Subcutaneous adipose tissue (tissue), 4 donors: Measurements from ENCODE around the gene RNF144A. TPM values are rescaled to one million over a fixed set of nuclear protein-coding genes. Genes with fewer than 3 reads are reported as not detected.

Experiments used
- total RNA-seq, 4 donors: library from RNA; depleted of rRNA; stranded (reverse); fragments of >200 nt; gene quantifications; one replicate each; pipeline ENCODE4 v1.1.0, GENCODE V29; 2016
- TF ChIP-seq, protein P1 (sequence below): fragments of 450-650 bp; IDR thresholded peaks from one replicate; pipeline ENCODE4 v1.5.1; 2016; ENCODE audit warnings: low read depth, mild to moderate bottlenecking, control low read depth, antibody characterized with exemption, moderate library complexity

The RNF144A gene
- total RNA-seq, 4 donors from 2014 or later = 12.2 to 45.8 (median 32.6) TPM

DNA sequence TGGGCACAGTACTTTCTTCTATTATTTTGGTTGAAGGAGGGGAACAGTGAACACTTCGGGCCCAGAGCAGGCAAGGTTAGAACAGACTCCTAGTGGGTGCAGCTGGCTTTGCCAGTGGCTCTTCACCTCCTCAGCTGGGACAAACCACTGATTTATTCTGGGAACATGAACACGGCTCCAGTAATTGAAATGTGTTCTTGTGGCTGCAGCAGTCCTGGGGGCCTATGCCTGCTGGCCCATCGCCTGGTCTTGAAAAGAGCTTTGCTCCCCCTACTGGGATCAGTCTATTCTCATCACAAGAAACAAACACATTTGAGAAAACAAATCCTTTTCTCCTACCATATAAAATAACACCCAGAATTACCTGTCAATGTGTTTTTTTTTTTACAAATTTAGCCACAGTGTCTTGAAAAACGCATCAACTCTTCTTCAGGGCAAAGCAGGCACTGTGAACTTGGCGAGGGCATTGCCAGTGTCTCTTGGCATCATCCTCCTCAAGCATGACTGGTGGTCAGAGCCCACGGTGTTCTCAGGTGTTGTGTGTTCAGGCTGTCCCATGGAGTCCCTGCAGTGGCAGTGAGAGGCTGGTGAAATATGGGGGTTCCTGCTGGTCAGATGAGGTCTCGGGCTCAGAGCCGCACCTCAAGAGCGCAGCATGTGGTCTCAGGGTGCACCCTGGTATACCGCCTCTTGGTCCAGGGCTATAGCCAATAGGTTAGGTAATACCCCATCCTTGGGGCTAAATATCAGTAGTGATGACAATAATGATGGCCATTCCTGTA lies 51.3 kb downstream of the RNF144A start:
- TF ChIP-seq, protein P1, sequence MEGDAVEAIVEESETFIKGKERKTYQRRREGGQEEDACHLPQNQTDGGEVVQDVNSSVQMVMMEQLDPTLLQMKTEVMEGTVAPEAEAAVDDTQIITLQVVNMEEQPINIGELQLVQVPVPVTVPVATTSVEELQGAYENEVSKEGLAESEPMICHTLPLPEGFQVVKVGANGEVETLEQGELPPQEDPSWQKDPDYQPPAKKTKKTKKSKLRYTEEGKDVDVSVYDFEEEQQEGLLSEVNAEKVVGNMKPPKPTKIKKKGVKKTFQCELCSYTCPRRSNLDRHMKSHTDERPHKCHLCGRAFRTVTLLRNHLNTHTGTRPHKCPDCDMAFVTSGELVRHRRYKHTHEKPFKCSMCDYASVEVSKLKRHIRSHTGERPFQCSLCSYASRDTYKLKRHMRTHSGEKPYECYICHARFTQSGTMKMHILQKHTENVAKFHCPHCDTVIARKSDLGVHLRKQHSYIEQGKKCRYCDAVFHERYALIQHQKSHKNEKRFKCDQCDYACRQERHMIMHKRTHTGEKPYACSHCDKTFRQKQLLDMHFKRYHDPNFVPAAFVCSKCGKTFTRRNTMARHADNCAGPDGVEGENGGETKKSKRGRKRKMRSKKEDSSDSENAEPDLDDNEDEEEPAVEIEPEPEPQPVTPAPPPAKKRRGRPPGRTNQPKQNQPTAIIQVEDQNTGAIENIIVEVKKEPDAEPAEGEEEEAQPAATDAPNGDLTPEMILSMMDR = no peak

- TF ChIP-seq, protein P1 = no peak
These were observed 53.3 kb downstream of the RNF144A start for GRCh38 chr2:6970551-6970950.

- TF ChIP-seq, protein P1 = no peak
These were observed 53.8 kb downstream of the RNF144A start for GRCh38 chr2:6970976-6971480.

DNA sequence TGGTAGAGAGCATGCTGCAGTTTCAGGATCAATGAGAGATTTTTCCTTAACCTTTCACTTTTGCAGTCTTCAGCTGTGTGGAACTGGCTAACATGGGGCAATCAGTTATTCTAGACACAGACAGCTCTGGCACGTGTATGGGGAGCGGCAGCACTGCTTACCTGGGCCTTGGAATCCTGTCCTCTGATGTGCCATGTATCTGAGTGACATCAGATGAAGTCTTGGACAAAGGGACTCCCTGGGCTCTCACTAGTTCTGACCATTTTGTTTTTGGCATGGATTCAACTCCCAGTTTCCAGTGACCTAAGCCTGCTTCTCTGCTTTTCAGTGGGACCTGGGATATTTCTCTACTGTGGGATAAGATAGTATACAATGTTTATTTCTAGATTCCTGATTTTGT lies 54.3 kb downstream of the RNF144A start:
- TF ChIP-seq, protein P1 = no peak

DNA sequence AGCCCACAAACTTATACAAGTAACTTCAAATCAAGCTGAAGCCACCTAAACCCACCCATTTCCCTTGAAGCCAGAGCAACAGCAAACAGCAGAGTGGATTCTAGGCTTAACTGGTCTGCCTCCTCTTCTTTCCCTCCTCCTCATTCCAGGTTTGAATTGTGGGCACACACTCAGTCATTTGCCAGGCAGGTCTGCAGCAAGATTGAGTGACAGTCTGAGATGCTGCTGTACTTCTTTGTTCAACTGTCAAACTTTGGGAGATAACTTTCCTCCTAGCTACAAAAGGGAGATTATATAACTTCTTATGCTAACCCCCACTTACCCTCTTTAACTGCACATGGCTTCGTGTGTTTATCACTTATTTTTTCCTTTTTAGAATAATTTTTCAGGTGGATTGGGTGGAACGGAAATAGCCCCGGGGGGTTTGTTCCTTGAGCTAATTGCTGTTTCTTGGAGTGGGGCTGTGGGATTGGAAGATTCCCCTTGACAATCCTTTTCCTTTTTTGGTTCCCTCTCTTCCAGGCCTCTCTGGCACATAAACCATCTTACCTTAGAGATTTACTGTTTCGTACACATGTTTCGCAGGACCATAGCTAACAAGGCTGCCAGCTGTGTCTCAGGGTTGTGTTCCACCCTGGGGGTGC lies 55.0 kb downstream of the RNF144A start:
- TF ChIP-seq, protein P1 = no peak

DNA sequence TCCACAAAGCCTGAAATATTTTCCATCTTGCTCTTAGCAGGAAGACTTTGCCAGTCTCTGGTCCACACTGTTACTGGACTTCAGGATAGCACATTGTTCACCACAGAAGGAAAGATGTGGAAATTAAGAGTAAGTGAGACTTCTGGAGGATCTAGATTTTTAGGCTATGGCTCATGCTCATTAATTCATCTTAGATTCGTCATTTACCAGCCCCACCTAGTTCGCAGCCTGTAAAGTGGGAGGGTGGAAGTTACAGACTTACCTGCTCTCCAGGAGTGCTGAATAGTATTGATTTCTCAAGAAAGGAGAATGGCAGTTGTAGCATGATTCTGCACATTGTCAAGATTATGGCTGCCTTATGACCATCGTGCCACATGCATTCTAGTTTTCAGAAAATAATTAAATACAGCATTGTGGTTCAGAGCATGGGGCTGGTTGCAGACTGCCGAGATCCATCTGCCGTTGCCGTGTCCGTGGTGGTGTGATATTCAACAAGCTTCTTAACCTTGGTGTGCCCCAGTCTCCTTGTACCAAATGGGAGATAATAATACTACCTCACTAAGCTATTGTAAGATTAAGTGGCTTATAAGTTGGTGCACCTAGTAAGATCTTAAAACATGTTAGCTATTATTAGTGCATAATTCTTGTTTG lies 56.8 kb downstream of the RNF144A start:
- TF ChIP-seq, protein P1 = no peak

DNA sequence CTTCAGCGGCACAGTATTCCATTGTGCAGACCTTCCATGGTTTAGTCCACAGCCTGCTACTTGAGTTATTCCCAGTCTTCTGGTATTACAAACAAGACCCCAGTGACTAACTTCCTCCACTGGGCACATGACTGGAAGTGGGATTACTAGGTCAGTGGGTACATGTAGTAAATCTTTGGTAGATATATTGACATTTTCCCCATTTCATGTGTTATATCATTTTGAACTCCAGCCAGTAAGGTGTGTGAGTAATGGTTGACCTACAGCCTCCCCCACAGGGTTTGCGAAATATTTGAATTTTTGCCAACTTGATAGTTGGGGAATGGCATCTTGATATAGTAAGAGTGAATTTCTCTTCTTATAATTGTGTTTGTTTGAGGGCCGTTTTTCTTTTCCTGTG lies 58.8 kb downstream of the RNF144A start:
- TF ChIP-seq, protein P1 = no peak
